K562 (cell line): Measurements from ENCODE around the gene COASY. TPM values are rescaled to one million over a fixed set of nuclear protein-coding genes. Genes with fewer than 3 reads are reported as not detected.
"Not testable (repeated sequence)": the region's sequence is repeated elsewhere in the genome, so short reads cannot be mapped to it uniquely, and the experiment has no call there.

Experiments used
- ATAC-seq: fragments of 200-7000 bp; cut with Tn5 transposase; 3 replicates; pipeline ENCODE4 v1.9.1; 2020; ENCODE audit warnings: moderate library complexity
- BruUV-seq: library from RNA; stranded (reverse); fragments of 400-500 nt; replicated peaks from 2 replicates; lab custom pipeline; 2021; lab: Mats Ljungman, UMichigan
- CTCF ChIA-PET: fragments of 300-600 bp; formaldehyde crosslinking; extraction: SDS; loops from one replicate; lab custom pipeline; 2021; ENCODE audit warnings: low intra/inter-chr PET ratio; lab: Yijun Ruan, JAX
- POLR2A ChIA-PET: fragments of 300-600, 350-650 bp; sonication (Branson Sonifier 250); formaldehyde crosslinking; extraction: SDS; loops from one replicate; lab custom pipeline; 2021; ENCODE audit warnings: antibody characterized with exemption, inconsistent platforms; lab: Yijun Ruan, JAX
- DNase-seq, 4 experiments: peaks; one replicate each; pipeline versions ENCODE4 v3.0.0 to v3.0.0-alpha.2; 2011 to 2018; ENCODE audit warnings: low spot score in 3 of 4, mixed read lengths in 3 of 4; ENCODE audit errors: extremely low read depth in 1 of 4
- FAIRE-seq: peaks from 2 replicates; lab custom pipeline; 2011; peaks lifted over from hg19 to GRCh38; lab: Jason Lieb, UNC
- H2AFZ ChIP-seq: 2 replicates; pipeline ENCODE4 v1.6.0; 2011; ENCODE audit warnings: low read depth, low read length, control low read depth, inconsistent platforms
- H3K27ac ChIP-seq: fragments of 200-600 bp; 3 replicates; pipeline ENCODE4 v1.8.0; 2011; ENCODE audit warnings: low read depth, mild to moderate bottlenecking, control low read depth, inconsistent platforms, low read length, moderate library complexity, mixed read lengths; ENCODE audit errors: extremely low read depth
- H3K27me3 ChIP-seq, 2 experiments: fragments of 300-600 bp in 1 of 2; 2 replicates in 1 of 2; 3 replicates in 1 of 2; pipeline versions ENCODE4 v1.6.0 to v1.8.0; 2011; ENCODE audit warnings: inconsistent platforms in 2 of 2, low read length in 2 of 2, mild to moderate bottlenecking in 1 of 2, mixed read lengths in 1 of 2, moderate library complexity in 1 of 2; ENCODE audit not compliant: control insufficient read depth in 2 of 2, insufficient read depth in 2 of 2
- H3K36me3 ChIP-seq: fragments of 300-600 bp; 3 replicates; pipeline ENCODE4 v1.8.0; 2011; ENCODE audit warnings: mild to moderate bottlenecking, low read length, inconsistent platforms; ENCODE audit not compliant: control insufficient read depth, insufficient read depth
- H3K4me1 ChIP-seq, 2 experiments: fragments of 200-600 bp in 1 of 2; replicated peaks in 1 of 2; 2 replicates in 1 of 2; 3 replicates in 1 of 2; pipeline versions ENCODE4 v1.5.1 to v1.8.0; 2011; ENCODE audit warnings: inconsistent platforms in 2 of 2, low read length in 2 of 2, mild to moderate bottlenecking in 1 of 2, mixed read lengths in 1 of 2, moderate library complexity in 1 of 2; ENCODE audit not compliant: control insufficient read depth in 2 of 2, insufficient read depth in 2 of 2
- H3K4me2 ChIP-seq: 2 replicates; pipeline ENCODE4 v1.6.1; 2011; ENCODE audit warnings: low read length, control low read depth, inconsistent platforms, mixed read lengths; ENCODE audit not compliant: insufficient read depth
- H3K4me3 ChIP-seq: fragments of 200-600 bp; sonication (generic), shearing (Covaris generic); 2 replicates; pipeline ENCODE4 v1.5.1; 2016; ENCODE audit warnings: control low read depth, inconsistent platforms
- H3K79me2 ChIP-seq: fragments of 200-600 bp; 3 replicates; pipeline ENCODE4 v1.8.0; 2011; ENCODE audit warnings: low read length, inconsistent platforms; ENCODE audit not compliant: control insufficient read depth, insufficient read depth
- H3K9ac ChIP-seq, 2 experiments: 2 replicates each; pipeline versions ENCODE4 v1.6.0 to v1.6.1; 2011; ENCODE audit warnings: low read depth in 2 of 2, low read length in 2 of 2, control low read depth in 1 of 2, inconsistent platforms in 1 of 2, mild to moderate bottlenecking in 1 of 2, mixed read lengths in 1 of 2; ENCODE audit not compliant: insufficient read depth in 1 of 2
- H3K9me1 ChIP-seq: one replicate; pipeline ENCODE4 v1.6.0; 2011; ENCODE audit warnings: inconsistent platforms, mild to moderate bottlenecking, low read length, moderate library complexity; ENCODE audit not compliant: control insufficient read depth, insufficient read depth
- H3K9me3 ChIP-seq: replicated peaks from 2 replicates; pipeline ENCODE4 v1.5.1; 2011; ENCODE audit warnings: low read depth, low read length, inconsistent platforms; ENCODE audit not compliant: control insufficient read depth, insufficient read depth
- H4K20me1 ChIP-seq: replicated peaks from 2 replicates; pipeline ENCODE4 v1.6.1; 2011; ENCODE audit warnings: low read length, inconsistent platforms, mixed read lengths; ENCODE audit not compliant: control insufficient read depth, insufficient read depth
- HDAC2 ChIP-seq: fragments of 450-650 bp; IDR thresholded peaks from 2 replicates; pipeline ENCODE4 v1.6.1; 2016; ENCODE audit warnings: mild to moderate bottlenecking
- ZBTB33 ChIP-seq: sonication (generic); formaldehyde crosslinking; IDR thresholded peaks from 2 replicates; pipeline ENCODE4 v1.8.1; 2023; ENCODE audit warnings: mild to moderate bottlenecking, missing genetic modification reagents
- WGBS: fragments of 100-300 bp; shearing (Covaris generic); methylation state at CpG from one replicate; pipeline ENCODE4 v1.1.6; 2016; ENCODE audit warnings: low coverage, mixed read lengths; ENCODE audit not compliant: insufficient coverage; ENCODE audit errors: missing lambda C conversion rate; 5-methylcytosine and 5-hydroxymethylcytosine counted together
- in situ Hi-C: fragments of 300-500 bp; cut with MboI; formaldehyde crosslinking; loops from 4 replicates; pipeline ENCODE4 v1.15.0; 2018; ENCODE audit warnings: inconsistent platforms, mixed read lengths
- intact Hi-C: fragments of 100-400 bp; cut with micrococcal nuclease; formaldehyde crosslinking; loops from 2 replicates; pipeline ENCODE4 v1.14.2; 2022
- polyA plus RNA-seq, 8 experiments: library from polyadenylated mRNA; depleted of rRNA in 4 of 8; stranded (reverse) in 5 of 8; unstranded in 3 of 8; fragments of >200 nt; fragmentation: Nextera tagmentation in 2 of 8; fragmentation: Illumina TruSeq in 1 of 8; extraction: Ambion mirVana in 2 of 8; extraction: Trizol in 1 of 8; gene quantifications; 2 replicates each; pipeline versions ENCODE4 v1.2.1 to v1.2.3, GENCODE V29; 2011 to 2014; ENCODE audit warnings: inconsistent platforms in 1 of 8, missing spikeins in 1 of 8
- total RNA-seq, 7 experiments: library from RNA; depleted of rRNA in 6 of 7; stranded (reverse); fragments of >200 nt in 6 of 7; fragmentation: Illumina TruSeq in 2 of 7; extraction: Trizol in 2 of 7; gene quantifications; 2 replicates each; pipeline versions ENCODE4 v1.2.1 to v1.2.3, GENCODE V29; 2011 to 2021; ENCODE audit warnings: low replicate concordance in 1 of 7

The COASY gene
- total and polyA plus RNA-seq, 9 of the 15 experiments (the other 6 are each of a cell fraction or from before 2014, with no cell fraction given): 25.4 to 175 (median 62.3) TPM

GRCh38 chr17:42538482-42538881 lies 23.5 kb upstream of the COASY start (continued):
- no peak for TF ChIP-seq ZBTB33
- no peak for TF ChIP-seq HDAC2

- H3K4me3 ChIP-seq, intact Hi-C loops, H3K27ac ChIP-seq, H3K9me3 ChIP-seq, H4K20me1 ChIP-seq, CTCF ChIA-PET, in situ Hi-C loops, H3K27me3 ChIP-seq, BruUV-seq, H3K9ac ChIP-seq, H3K9me1 ChIP-seq, ATAC-seq, FAIRE-seq, DNase-seq, H2AFZ ChIP-seq, H3K4me2 ChIP-seq: not testable (repeated sequence)
- Histone ChIP-seq H3K79me2 (peaks cover 16% of the 10 kb centered on the region), H3K4me1 (peaks cover 15 to 41% of the 10 kb centered on the region in 2 experiments; a peak in 4 of 5 replicates), H3K36me3 (peaks cover 40% of the 10 kb centered on the region; the same call in 2 of the 3 replicates)
- 89% methylated on average over 2 of the region's 4 CpGs for WGBS
- POLR2A ChIA-PET: interaction anchor here (0.6 to 1.5 kb wide), 2 partner anchors 21 to 26 kb away, joined by 3 read pairs; no protein-coding TSS in a partner anchor
Measured at GRCh38 chr17:42540558-42540957, 21.4 kb upstream of the COASY start.
